H9 (cell line): ENCODE results near the gene GFY. TPM values are rescaled to one million over a fixed set of nuclear protein-coding genes. Genes with fewer than 3 reads are reported as not detected.

ENCODE experiments used
- DNase-seq: peaks from one replicate; pipeline ENCODE4 v3.0.0-alpha.2; 2017
- H2AFZ ChIP-seq: one replicate; pipeline ENCODE4 v1.6.1; 2013; ENCODE audit warnings: mild to moderate bottlenecking, low read length, control low read depth, moderate library complexity
- H2AK5ac ChIP-seq: 2 replicates; pipeline ENCODE4 v1.6.1; 2013; ENCODE audit warnings: low read length, control low read depth, mixed read lengths; ENCODE audit not compliant: insufficient read length
- H2BK120ac ChIP-seq: one replicate; pipeline ENCODE4 v1.6.1; 2013; ENCODE audit warnings: low read depth, mild to moderate bottlenecking, low read length, control low read depth, inconsistent platforms; ENCODE audit not compliant: poor library complexity, severe bottlenecking
- H2BK12ac ChIP-seq: 2 replicates; pipeline ENCODE4 v1.6.1; 2013; ENCODE audit warnings: low read length, control low read depth, mixed read lengths, low read depth; ENCODE audit not compliant: insufficient read length
- H2BK15ac ChIP-seq: 2 replicates; pipeline ENCODE4 v1.6.1; 2013; ENCODE audit warnings: low read depth, low read length, control low read depth
- H2BK20ac ChIP-seq: one replicate; pipeline ENCODE4 v1.6.1; 2013; ENCODE audit warnings: low read depth, mild to moderate bottlenecking, low read length, control low read depth, inconsistent platforms; ENCODE audit not compliant: poor library complexity, severe bottlenecking
- H2BK5ac ChIP-seq: 2 replicates; pipeline ENCODE4 v1.6.1; 2013; ENCODE audit warnings: low read length, control low read depth, mixed read lengths; ENCODE audit not compliant: insufficient read length
- H3K14ac ChIP-seq: 2 replicates; pipeline ENCODE4 v1.6.1; 2013; ENCODE audit warnings: low read length, control low read depth; ENCODE audit not compliant: insufficient read depth
- H3K18ac ChIP-seq: 2 replicates; pipeline ENCODE4 v1.6.1; 2013; ENCODE audit warnings: low read depth, mild to moderate bottlenecking, mixed read lengths, low read length, control low read depth; ENCODE audit not compliant: insufficient read length
- H3K23ac ChIP-seq: 2 replicates; pipeline ENCODE4 v1.6.1; 2013; ENCODE audit warnings: low read length, control low read depth, mixed read lengths, low read depth; ENCODE audit not compliant: insufficient read length
- H3K23me2 ChIP-seq: 2 replicates; pipeline ENCODE4 v1.6.1; 2013; ENCODE audit warnings: low read depth, mild to moderate bottlenecking, mixed read lengths, low read length, control low read depth; ENCODE audit not compliant: insufficient read length, poor library complexity, severe bottlenecking
- H3K27ac ChIP-seq: 2 replicates; pipeline ENCODE4 v1.5.1; 2013; ENCODE audit warnings: low read length, control low read depth, mixed read lengths, low read depth; ENCODE audit not compliant: insufficient read length
- H3K27me3 ChIP-seq: 2 replicates; pipeline ENCODE4 v1.6.1; 2013; ENCODE audit warnings: low read length, control low read depth, inconsistent platforms; ENCODE audit not compliant: insufficient read depth
- H3K4ac ChIP-seq: 2 replicates; pipeline ENCODE4 v1.6.1; 2013; ENCODE audit warnings: low read depth, mild to moderate bottlenecking, control low read depth, inconsistent platforms, low read length, moderate library complexity
- H3K4me1 ChIP-seq: 2 replicates; pipeline ENCODE4 v1.6.1; 2013; ENCODE audit warnings: low read length, control low read depth, inconsistent platforms; ENCODE audit not compliant: insufficient read depth
- H3K4me2 ChIP-seq: 2 replicates; pipeline ENCODE4 v1.6.1; 2013; ENCODE audit warnings: low read length, control low read depth, mixed read lengths; ENCODE audit not compliant: insufficient read length, insufficient read depth
- H3K56ac ChIP-seq: 2 replicates; pipeline ENCODE4 v1.6.1; 2013; ENCODE audit warnings: low read depth, mild to moderate bottlenecking, mixed read lengths, low read length, control low read depth; ENCODE audit not compliant: insufficient read length
- H3K79me1 ChIP-seq: 2 replicates; pipeline ENCODE4 v1.6.1; 2013; ENCODE audit warnings: low read depth, mild to moderate bottlenecking, moderate library complexity, low read length, control low read depth, inconsistent platforms; ENCODE audit not compliant: insufficient read depth, poor library complexity, severe bottlenecking
- H3K79me2 ChIP-seq: 2 replicates; pipeline ENCODE4 v1.6.1; 2013; ENCODE audit warnings: low read length, control low read depth, inconsistent platforms; ENCODE audit not compliant: insufficient read depth
- H3K9ac ChIP-seq: 2 replicates; pipeline ENCODE4 v1.6.1; 2013; ENCODE audit warnings: low read length, control low read depth, mixed read lengths; ENCODE audit not compliant: insufficient read length; ENCODE audit errors: extremely low read depth
- H3K9me3 ChIP-seq: one replicate; pipeline ENCODE4 v1.6.1; 2013; ENCODE audit warnings: low read depth, low read length, inconsistent platforms; ENCODE audit not compliant: control insufficient read depth
- H3T11ph ChIP-seq: one replicate; pipeline ENCODE4 v1.6.1; 2013; ENCODE audit warnings: mild to moderate bottlenecking, low read length, control low read depth, inconsistent platforms
- H4K20me1 ChIP-seq: one replicate; pipeline ENCODE4 v1.6.1; 2013; ENCODE audit not compliant: control insufficient read depth, insufficient read length, insufficient read depth
- H4K5ac ChIP-seq: 2 replicates; pipeline ENCODE4 v1.6.1; 2013; ENCODE audit warnings: low read depth, mild to moderate bottlenecking, mixed read lengths, low read length, control low read depth; ENCODE audit not compliant: insufficient read length
- H4K8ac ChIP-seq: replicated peaks from 2 replicates; pipeline ENCODE4 v1.6.1; 2013; ENCODE audit warnings: low read length, control low read depth, mixed read lengths, low read depth; ENCODE audit not compliant: insufficient read length
- H4K91ac ChIP-seq: 2 replicates; pipeline ENCODE4 v1.6.1; 2013; ENCODE audit warnings: low read depth, mild to moderate bottlenecking, moderate library complexity, mixed read lengths, low read length, control low read depth; ENCODE audit not compliant: insufficient read length
- H3K27ac Mint-ChIP-seq, 3 experiments: 2 replicates in 2 of 3; 3 replicates in 1 of 3; pipeline ENCODE4 v1.8.0; 2020 to 2021; ENCODE audit warnings: mixed read lengths in 3 of 3, mild to moderate bottlenecking in 1 of 3, moderate library complexity in 1 of 3
- H3K27me3 Mint-ChIP-seq: 2 replicates; pipeline ENCODE4 v1.8.0; 2021; ENCODE audit warnings: low read depth, mild to moderate bottlenecking, moderate library complexity, mixed read lengths
- H3K36me3 Mint-ChIP-seq, 3 experiments: 2 replicates in 2 of 3; 3 replicates in 1 of 3; pipeline ENCODE4 v1.8.0; 2020 to 2021; ENCODE audit warnings: low read depth in 3 of 3, mixed read lengths in 3 of 3; ENCODE audit not compliant: insufficient read depth in 1 of 3
- H3K4me1 Mint-ChIP-seq, 2 experiments: 2 replicates each; pipeline ENCODE4 v1.8.0; 2020; ENCODE audit warnings: mixed read lengths in 2 of 2
- H3K4me3 Mint-ChIP-seq, 2 experiments: 2 replicates in 1 of 2; 3 replicates in 1 of 2; pipeline ENCODE4 v1.8.0; 2020 to 2021; ENCODE audit warnings: mild to moderate bottlenecking in 2 of 2, mixed read lengths in 2 of 2, moderate library complexity in 1 of 2
- H3K9me3 Mint-ChIP-seq, 2 experiments: 2 replicates in 1 of 2; 3 replicates in 1 of 2; pipeline ENCODE4 v1.8.0; 2020; ENCODE audit warnings: mild to moderate bottlenecking in 2 of 2, mixed read lengths in 2 of 2, moderate library complexity in 1 of 2
- CTCF ChIP-seq: fragments of 200-600 bp; sonication (generic); conservative IDR thresholded peaks from 3 replicates; pipeline ENCODE4 v1.8.0; 2021; ENCODE audit warnings: antibody characterized with exemption, mild to moderate bottlenecking
- WGBS: extraction: QIAGEN DNeasy Blood & Tissue Kit; methylation state at CpG from one replicate; pipeline ENCODE4 v1.1.7; 2013; ENCODE audit warnings: missing lambda C conversion rate, low lambda C conversion rate, mixed read lengths; ENCODE audit not compliant: insufficient read length; ENCODE audit errors: extremely low coverage; 5-methylcytosine and 5-hydroxymethylcytosine counted together
- total RNA-seq: library from RNA; stranded (reverse); gene quantifications from 2 replicates; pipeline ENCODE4 v1.2.1, GENCODE V29; 2021

Gene GFY
- total RNA-seq, 1 experiment from 2014 or later: 1.3 TPM

- Histone ChIP-seq H3K79me1 (no peaks in the 10 kb centered on the region), H3K27me3 (no peaks in the 10 kb centered on the region), H3T11ph (no peak overlapping the region), H2BK120ac (no peak overlapping the region), H3K56ac (no peak overlapping the region), H3K23me2 (peaks cover 5% of the 10 kb centered on the region), H3K4me1 (no peaks in the 10 kb centered on the region), H2BK20ac (no peak overlapping the region), H4K5ac (no peak overlapping the region), H2AFZ (no peak overlapping the region), H3K18ac (no peak overlapping the region), H3K79me2 (no peaks in the 10 kb centered on the region), H4K8ac (no peak overlapping the region), H3K14ac (no peak overlapping the region), H3K4me2 (no peak overlapping the region), H2AK5ac (no peak overlapping the region), H2BK15ac (no peak overlapping the region), H4K20me1 (no peaks in the 10 kb centered on the region), H2BK12ac (no peak overlapping the region), H3K9ac (no peak overlapping the region), H2BK5ac (no peak overlapping the region), H4K91ac (no peak overlapping the region), H3K27ac (no peak overlapping the region), H3K4ac (no peak overlapping the region), H3K23ac (no peak overlapping the region), H3K9me3 (no peaks in the 10 kb centered on the region)
- Mint-ChIP-seq H3K36me3 (no peaks in the 10 kb centered on the region; a peak in 1 of 7 replicates), H3K4me3 (no peak overlapping the region), H3K27ac (peak overlapping the region in 1 of 3 experiments; percentile 2; a peak in 1 of 7 replicates), H3K27me3 (peaks cover 11% of the 10 kb centered on the region), H3K9me3 (no peaks in the 10 kb centered on the region; a peak in 1 of 5 replicates), H3K4me1 (peaks cover 50 to 62% of the 10 kb centered on the region in 2 experiments)
- no peak for DNase-seq
- WGBS: no CpG with 5 or more reads among the region's 9 CpGs
- TF ChIP-seq CTCF: no peak
Observed at GRCh38 chr19:49413348-49413747, 11.8 kb upstream of the GFY start.
